ENCODE data around the gene AGFG1. TPM values are rescaled to one million over a fixed set of nuclear protein-coding genes. Genes with fewer than 3 reads are reported as not detected.

The AGFG1 gene
- total RNA-seq, 1 donor from 2014 or later, result 84.1 TPM

- TF ChIP-seq EZH2 (IDR thresholded peaks at IDR 0.05; ENCODE audit: insufficient read depth, low read length) (no peak), CTCF (IDR thresholded peaks at IDR 0.05; ENCODE audit: insufficient read depth, low read depth, low read length) (no peak)
- H3K9me3 ChIP-seq (ENCODE audit: insufficient read depth, low read depth, low read length), result no peaks in the 10 kb centered on the region
- no peaks in the 10 kb centered on the region for H3K79me2 ChIP-seq (ENCODE audit: insufficient read depth, low read length)
- Mint-ChIP-seq H3K9me3 (ENCODE audit: unreplicated experiment) (no peaks in the 10 kb centered on the region), H3K4me3 (ENCODE audit: unreplicated experiment) (no peak overlapping the region), H3K36me3 (ENCODE audit: low read depth, unreplicated experiment) (peaks cover 5% of the 10 kb centered on the region), H3K27me3 (ENCODE audit: low read depth, unreplicated experiment) (no peaks in the 10 kb centered on the region), H3K27ac (ENCODE audit: unreplicated experiment) (peak overlapping the region; percentile 85), H3K4me1 (ENCODE audit: low read depth, unreplicated experiment) (peaks cover 9% of the 10 kb centered on the region)
- H3K9ac ChIP-seq (ENCODE audit: low read length), result no peak overlapping the region
- no peak overlapping the region for H3K4me2 ChIP-seq (ENCODE audit: low read length)
- H3K27ac ChIP-seq (ENCODE audit: low read depth, low read length), result no peak overlapping the region
- H3K4me3 ChIP-seq (ENCODE audit: insufficient read depth, low read depth, low read length), result no peak overlapping the region
- H3K36me3 ChIP-seq (ENCODE audit: insufficient read depth, low read length), result no peaks in the 10 kb centered on the region
- H3K4me1 ChIP-seq (ENCODE audit: insufficient read depth, low read length), result no peaks in the 10 kb centered on the region
- no peaks in the 10 kb centered on the region for H3K27me3 ChIP-seq (ENCODE audit: insufficient read depth, low read length)
- FAIRE-seq (no peak), DNase-seq (ENCODE audit: low read depth) (no peak)
- no peaks in the 10 kb centered on the region for H4K20me1 ChIP-seq (ENCODE audit: insufficient read depth, low read length)
- no peak overlapping the region for H2AFZ ChIP-seq (ENCODE audit: low read depth, low read length)
Observed at GRCh38 chr2:227566012-227566411, 94.1 kb downstream of the AGFG1 start.

- H3K9ac ChIP-seq (ENCODE audit: low read length), result no peak overlapping the region
- H3K4me3 Mint-ChIP-seq (ENCODE audit: unreplicated experiment), result no peak overlapping the region
- no peak overlapping the region for H3K4me3 ChIP-seq (ENCODE audit: insufficient read depth, low read depth, low read length)
- FAIRE-seq, result no peak
- H2AFZ ChIP-seq (ENCODE audit: low read depth, low read length), result no peak overlapping the region
- no peaks in the 10 kb centered on the region for H3K27me3 Mint-ChIP-seq (ENCODE audit: low read depth, unreplicated experiment)
- no peak overlapping the region for H3K27ac Mint-ChIP-seq (ENCODE audit: unreplicated experiment)
- H3K9me3 Mint-ChIP-seq (ENCODE audit: unreplicated experiment), result no peaks in the 10 kb centered on the region
- H4K20me1 ChIP-seq (ENCODE audit: insufficient read depth, low read length), result no peaks in the 10 kb centered on the region
- TF ChIP-seq CTCF (IDR thresholded peaks at IDR 0.05; ENCODE audit: insufficient read depth, low read depth, low read length) (no peak), EZH2 (IDR thresholded peaks at IDR 0.05; ENCODE audit: insufficient read depth, low read length) (no peak)
- DNase-seq (ENCODE audit: low read depth), result no peak
- H3K27ac ChIP-seq (ENCODE audit: low read depth, low read length), result no peak overlapping the region
- peaks cover 5% of the 10 kb centered on the region for H3K36me3 Mint-ChIP-seq (ENCODE audit: low read depth, unreplicated experiment)
- H3K36me3 ChIP-seq (ENCODE audit: insufficient read depth, low read length), result no peaks in the 10 kb centered on the region
- no peaks in the 10 kb centered on the region for H3K9me3 ChIP-seq (ENCODE audit: insufficient read depth, low read depth, low read length)
- no peaks in the 10 kb centered on the region for H3K4me1 ChIP-seq (ENCODE audit: insufficient read depth, low read length)
- H3K79me2 ChIP-seq (ENCODE audit: insufficient read depth, low read length), result no peaks in the 10 kb centered on the region
- no peak overlapping the region for H3K4me2 ChIP-seq (ENCODE audit: low read length)
- H3K27me3 ChIP-seq (ENCODE audit: insufficient read depth, low read length), result no peaks in the 10 kb centered on the region
- H3K4me1 Mint-ChIP-seq (ENCODE audit: low read depth, unreplicated experiment), result peaks cover 13% of the 10 kb centered on the region
Observed at GRCh38 chr2:227568852-227569169, 96.9 kb downstream of the AGFG1 start.

- Mint-ChIP-seq H3K9me3 (ENCODE audit: unreplicated experiment) (no peaks in the 10 kb centered on the region), H3K4me1 (ENCODE audit: low read depth, unreplicated experiment) (peaks cover 13% of the 10 kb centered on the region), H3K36me3 (ENCODE audit: low read depth, unreplicated experiment) (peaks cover 1% of the 10 kb centered on the region), H3K27ac (ENCODE audit: unreplicated experiment) (peak overlapping the region; percentile 6), H3K27me3 (ENCODE audit: low read depth, unreplicated experiment) (no peaks in the 10 kb centered on the region), H3K4me3 (ENCODE audit: unreplicated experiment) (no peak overlapping the region)
- DNase-seq (ENCODE audit: low read depth) (no peak), FAIRE-seq (no peak)
- Histone ChIP-seq H3K4me1 (ENCODE audit: insufficient read depth, low read length) (no peaks in the 10 kb centered on the region), H3K27me3 (ENCODE audit: insufficient read depth, low read length) (no peaks in the 10 kb centered on the region), H3K4me3 (ENCODE audit: insufficient read depth, low read depth, low read length) (no peak overlapping the region), H3K9ac (ENCODE audit: low read length) (no peak overlapping the region), H3K9me3 (ENCODE audit: insufficient read depth, low read depth, low read length) (no peaks in the 10 kb centered on the region), H3K27ac (ENCODE audit: low read depth, low read length) (no peak overlapping the region), H3K36me3 (ENCODE audit: insufficient read depth, low read length) (no peaks in the 10 kb centered on the region), H4K20me1 (ENCODE audit: insufficient read depth, low read length) (no peaks in the 10 kb centered on the region), H2AFZ (ENCODE audit: low read depth, low read length) (no peak overlapping the region), H3K4me2 (ENCODE audit: low read length) (no peak overlapping the region), H3K79me2 (ENCODE audit: insufficient read depth, low read length) (no peaks in the 10 kb centered on the region)
- no peak for TF ChIP-seq EZH2 (IDR thresholded peaks at IDR 0.05; ENCODE audit: insufficient read depth, low read length)
- no peak for TF ChIP-seq CTCF (IDR thresholded peaks at IDR 0.05; ENCODE audit: insufficient read depth, low read depth, low read length)
Observed at GRCh38 chr2:227570615-227571014, 98.7 kb downstream of the AGFG1 start.

Measured in astrocyte (in vitro differentiated cells and primary cell).